Fibroblast of mammary gland (primary cell): ENCODE results near the gene CCDC172.

Experiments
- DNase-seq: peaks from one replicate; pipeline ENCODE4 v3.0.0-alpha.2; 2010; ENCODE audit warnings: low read depth
- H3K4me3 ChIP-seq: 2 replicates; pipeline ENCODE4 v1.5.1; 2011; ENCODE audit warnings: low read depth, mild to moderate bottlenecking, low read length, moderate library complexity; ENCODE audit not compliant: control insufficient read depth
- TF ChIP-seq, protein P1 (sequence below): conservative IDR thresholded peaks from 2 replicates; pipeline ENCODE4 v1.5.1; 2011; ENCODE audit warnings: low read depth, low read length, inconsistent platforms; ENCODE audit not compliant: control insufficient read depth, insufficient read depth

Gene CCDC172

DNA sequence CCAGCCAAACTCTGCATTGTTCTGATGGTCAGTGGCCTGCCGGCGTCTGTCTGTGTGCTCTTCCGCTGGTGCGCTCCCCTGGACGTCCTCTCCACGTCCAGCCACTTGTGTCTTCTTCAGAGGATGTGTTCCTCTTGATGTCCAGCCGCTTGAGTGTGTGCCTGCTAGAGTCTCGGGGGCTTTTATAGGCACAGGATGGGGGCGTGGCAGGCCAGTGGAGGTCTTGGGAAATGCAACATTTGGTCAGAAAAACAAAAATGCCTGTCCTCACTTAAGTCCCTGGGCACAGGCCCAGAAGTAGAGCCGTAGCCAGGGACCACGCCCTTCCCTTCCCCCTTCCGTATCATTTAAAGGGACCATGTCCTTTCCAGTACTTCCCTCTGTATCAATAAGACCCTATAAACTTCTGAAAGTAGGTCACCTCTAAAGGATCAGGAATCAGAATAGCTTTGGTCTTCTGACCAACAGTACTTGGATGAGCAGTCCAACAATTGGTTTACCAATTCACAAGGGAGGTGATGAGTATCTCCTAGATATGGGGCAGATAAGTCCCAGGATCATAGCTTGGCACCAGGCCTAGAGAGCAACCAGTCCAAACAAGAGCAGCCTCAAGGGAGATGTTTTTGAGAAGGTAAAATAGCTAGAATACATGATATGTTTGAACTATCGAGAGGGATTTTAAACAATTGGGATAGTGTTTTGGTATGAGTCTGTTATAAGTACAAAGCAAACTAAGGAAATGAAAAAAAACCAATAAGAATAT, 71.2 kb downstream of the CCDC172 start:
- H3K4me3 ChIP-seq: no peak overlapping the region
- TF ChIP-seq, protein P1, sequence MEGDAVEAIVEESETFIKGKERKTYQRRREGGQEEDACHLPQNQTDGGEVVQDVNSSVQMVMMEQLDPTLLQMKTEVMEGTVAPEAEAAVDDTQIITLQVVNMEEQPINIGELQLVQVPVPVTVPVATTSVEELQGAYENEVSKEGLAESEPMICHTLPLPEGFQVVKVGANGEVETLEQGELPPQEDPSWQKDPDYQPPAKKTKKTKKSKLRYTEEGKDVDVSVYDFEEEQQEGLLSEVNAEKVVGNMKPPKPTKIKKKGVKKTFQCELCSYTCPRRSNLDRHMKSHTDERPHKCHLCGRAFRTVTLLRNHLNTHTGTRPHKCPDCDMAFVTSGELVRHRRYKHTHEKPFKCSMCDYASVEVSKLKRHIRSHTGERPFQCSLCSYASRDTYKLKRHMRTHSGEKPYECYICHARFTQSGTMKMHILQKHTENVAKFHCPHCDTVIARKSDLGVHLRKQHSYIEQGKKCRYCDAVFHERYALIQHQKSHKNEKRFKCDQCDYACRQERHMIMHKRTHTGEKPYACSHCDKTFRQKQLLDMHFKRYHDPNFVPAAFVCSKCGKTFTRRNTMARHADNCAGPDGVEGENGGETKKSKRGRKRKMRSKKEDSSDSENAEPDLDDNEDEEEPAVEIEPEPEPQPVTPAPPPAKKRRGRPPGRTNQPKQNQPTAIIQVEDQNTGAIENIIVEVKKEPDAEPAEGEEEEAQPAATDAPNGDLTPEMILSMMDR: no peak
- DNase-seq: no peak

DNA sequence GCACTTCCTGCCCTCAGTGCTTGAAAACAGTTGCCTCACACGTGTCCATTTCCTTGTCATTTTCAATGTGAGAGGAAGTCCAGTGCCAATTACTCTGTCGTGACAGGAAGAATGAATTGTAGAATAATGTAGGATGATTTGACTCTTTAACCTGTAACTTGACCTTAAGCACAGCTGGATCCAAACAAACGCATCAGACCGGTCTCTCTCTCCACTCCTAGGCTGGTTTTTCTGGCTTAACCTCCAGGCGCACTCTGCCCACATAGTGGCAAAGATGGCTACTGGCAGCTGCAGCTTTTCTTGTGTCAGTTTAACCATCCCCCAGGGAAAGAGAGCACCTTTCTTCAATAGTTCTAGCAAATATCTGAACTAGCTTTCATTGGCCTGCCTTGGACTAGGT, 74.0 kb downstream of the CCDC172 start:
- H3K4me3 ChIP-seq: no peak overlapping the region
- TF ChIP-seq, protein P1: no peak
- no peak for DNase-seq

DNA sequence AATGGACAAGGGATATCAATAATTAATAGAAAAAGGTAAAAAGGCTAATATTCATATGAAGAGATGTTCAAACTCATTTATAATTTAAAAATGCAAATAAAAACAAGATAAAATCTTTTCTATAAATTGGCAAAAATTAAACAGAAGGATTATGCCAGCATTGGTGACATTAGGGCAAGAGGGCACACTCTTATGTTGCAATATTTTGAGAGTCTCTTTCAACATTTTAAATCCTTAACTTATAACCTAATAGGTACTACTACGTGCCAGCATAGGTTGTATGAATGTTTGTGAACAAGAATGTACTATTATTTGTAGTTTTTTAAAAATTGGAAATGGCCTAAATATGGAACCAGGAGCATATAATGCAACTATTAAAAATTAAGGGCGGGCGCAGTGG, 78.6 kb downstream of the CCDC172 start:
- TF ChIP-seq, protein P1: no peak
- DNase-seq: no peak
- H3K4me3 ChIP-seq: no peak overlapping the region

DNA sequence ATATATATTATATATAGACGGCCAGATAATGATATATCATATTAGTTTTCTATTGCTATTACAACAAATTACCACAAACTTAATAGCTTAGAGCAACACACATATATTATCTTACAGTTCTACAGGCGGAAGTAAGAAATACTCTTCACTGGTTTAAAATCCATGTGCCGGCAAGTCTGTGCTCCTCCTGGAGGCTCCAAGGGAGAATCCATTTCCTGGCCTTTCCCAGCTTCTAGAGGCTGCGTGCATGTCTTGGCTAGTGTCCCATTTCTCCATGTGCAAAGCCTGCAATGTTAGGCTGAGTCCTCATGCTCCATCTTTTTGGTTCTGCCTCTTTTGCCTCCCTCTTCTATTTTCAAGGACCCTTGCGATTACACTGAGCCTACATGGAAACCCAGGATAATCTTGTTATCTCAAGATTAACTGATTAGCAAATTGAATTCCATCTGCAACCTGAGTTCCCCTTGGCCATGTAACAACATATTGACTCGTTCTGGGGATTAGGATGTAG, 79.5 kb downstream of the CCDC172 start:
- no peak overlapping the region for H3K4me3 ChIP-seq
- TF ChIP-seq, protein P1: no peak
- no peak for DNase-seq

DNA sequence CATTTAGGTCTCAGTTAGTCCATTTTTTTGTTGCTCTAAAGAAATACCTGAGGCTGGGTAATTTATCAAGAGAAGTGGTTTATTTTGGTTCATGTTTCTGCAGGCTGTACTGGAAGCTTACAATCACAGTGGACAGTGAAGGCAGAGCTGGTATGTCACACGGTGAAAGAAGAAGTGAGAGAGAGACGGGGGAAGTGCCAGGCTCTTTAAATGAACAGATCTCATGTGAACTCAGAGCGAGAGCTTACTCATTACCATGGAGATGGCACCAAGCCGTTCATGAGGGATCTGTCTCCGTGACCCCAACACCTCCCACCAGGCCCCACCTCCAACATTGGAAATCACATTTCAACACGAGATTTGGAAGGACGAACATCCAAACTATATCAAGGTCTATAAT, 84.5 kb downstream of the CCDC172 start:
- TF ChIP-seq, protein P1: no peak
- no peak for DNase-seq

DNA sequence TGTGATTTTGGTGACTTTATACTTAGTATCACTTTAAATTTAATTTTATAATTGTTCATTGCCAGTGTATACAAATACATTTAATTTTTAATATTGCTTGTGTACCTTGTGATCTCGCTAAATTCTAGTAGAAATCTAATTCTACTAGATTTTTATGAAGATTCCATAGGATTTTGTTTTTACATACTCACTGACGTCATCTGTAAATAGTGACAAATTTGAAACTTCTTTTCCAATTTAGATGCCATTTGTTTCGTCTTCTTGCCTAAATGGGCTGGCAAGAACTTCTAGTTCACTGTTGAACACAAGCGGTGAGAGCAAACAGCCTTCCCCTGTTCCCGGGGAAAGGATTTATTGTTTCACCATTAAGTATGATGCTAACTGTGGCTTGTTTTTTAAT, 86.1 kb downstream of the CCDC172 start:
- no peak for DNase-seq
- TF ChIP-seq, protein P1: no peak

More for the DNA sequence above, 84.5 kb downstream of the CCDC172 start:
- H3K4me3 ChIP-seq: no peak overlapping the region

More for the DNA sequence above, 86.1 kb downstream of the CCDC172 start:
- no peak overlapping the region for H3K4me3 ChIP-seq
